H1 (cell line): Measurements from ENCODE around the gene FAM151A. TPM values are rescaled to one million over a fixed set of nuclear protein-coding genes. Genes with fewer than 3 reads are reported as not detected.

Experiments
- CTCF ChIA-PET: fragments of 300-600 bp; sonication (Branson Sonifier 250); formaldehyde crosslinking; loops from one replicate; lab custom pipeline; 2021; ENCODE audit not compliant: partially characterized antibody; lab: Charles Lee
- POLR2A ChIA-PET: fragments of 300-600 bp; sonication (Branson Sonifier 250); formaldehyde crosslinking; loops from one replicate; lab custom pipeline; 2021; ENCODE audit warnings: inconsistent platforms; ENCODE audit not compliant: partially characterized antibody; lab: Charles Lee
- DNase-seq, 2 experiments: peaks; one replicate each; pipeline versions ENCODE4 v3.0.0 to v3.0.0-alpha.2; 2010 to 2022; ENCODE audit warnings: low spot score in 2 of 2, low read depth in 1 of 2, mixed read lengths in 1 of 2
- FAIRE-seq: peaks from 2 replicates; lab custom pipeline; 2011; peaks lifted over from hg19 to GRCh38; lab: Jason Lieb, UNC
- H2AFZ ChIP-seq: 2 replicates; pipeline ENCODE4 v1.8.1; 2012; ENCODE audit warnings: low read length, inconsistent platforms
- H2AK5ac ChIP-seq: 2 replicates; pipeline ENCODE4 v1.6.1; 2013; ENCODE audit warnings: low read depth, low read length
- H2BK120ac ChIP-seq: replicated peaks from 2 replicates; pipeline ENCODE3; 2013; ENCODE audit warnings: low read depth, low read length, inconsistent platforms
- H2BK12ac ChIP-seq: 2 replicates; pipeline ENCODE4 v1.6.1; 2013; ENCODE audit warnings: low read depth, low read length
- H2BK15ac ChIP-seq: 2 replicates; pipeline ENCODE4 v1.6.1; 2013; ENCODE audit warnings: low read length
- H2BK20ac ChIP-seq: 2 replicates; pipeline ENCODE4 v1.6.1; 2013; ENCODE audit warnings: low read length
- H2BK5ac ChIP-seq: 2 replicates; pipeline ENCODE4 v1.6.1; 2013; ENCODE audit warnings: low read depth, low read length
- H3K14ac ChIP-seq: 2 replicates; pipeline ENCODE4 v1.6.1; 2013; ENCODE audit warnings: inconsistent platforms; ENCODE audit not compliant: insufficient read length
- H3K18ac ChIP-seq: 2 replicates; pipeline ENCODE4 v1.6.1; 2013; ENCODE audit warnings: low read length; ENCODE audit errors: extremely low read depth
- H3K23ac ChIP-seq: 2 replicates; pipeline ENCODE4 v1.6.1; 2013; ENCODE audit warnings: inconsistent platforms; ENCODE audit not compliant: insufficient read length
- H3K23me2 ChIP-seq: 2 replicates; pipeline ENCODE4 v1.6.1; 2013; ENCODE audit warnings: low read depth, low read length
- H3K27ac ChIP-seq: 2 replicates; pipeline ENCODE4 v1.6.1; 2011; ENCODE audit warnings: low read depth, low read length, inconsistent platforms
- H3K27me3 ChIP-seq, 4 experiments: replicated peaks in 1 of 4; 1 replicate in 1 of 4; 2 replicates in 3 of 4; pipeline versions ENCODE4 v1.6.1 to v1.8.1; 2011 to 2013; ENCODE audit warnings: low read length in 3 of 4, mild to moderate bottlenecking in 3 of 4, inconsistent platforms in 2 of 4, mixed read lengths in 2 of 4, moderate library complexity in 1 of 4; ENCODE audit not compliant: control insufficient read depth in 3 of 4, insufficient read depth in 3 of 4; ENCODE audit errors: extremely low read depth in 1 of 4
- H3K36me3 ChIP-seq, 4 experiments: 2 replicates each; pipeline versions ENCODE4 v1.6.1 to v1.8.1; 2011 to 2013; ENCODE audit warnings: mild to moderate bottlenecking in 4 of 4, low read length in 3 of 4, moderate library complexity in 2 of 4, control low read depth in 1 of 4, inconsistent platforms in 1 of 4; ENCODE audit not compliant: insufficient read depth in 4 of 4, control insufficient read depth in 2 of 4
- H3K4ac ChIP-seq: replicated peaks from 2 replicates; pipeline ENCODE3; 2013; ENCODE audit warnings: low read length, low read depth, mixed read lengths, inconsistent platforms; ENCODE audit not compliant: insufficient read length
- H3K4me1 ChIP-seq, 4 experiments: replicated peaks in 1 of 4; 1 replicate in 1 of 4; 2 replicates in 3 of 4; pipeline versions ENCODE4 v1.6.1 to v1.8.1; 2011 to 2013; ENCODE audit warnings: low read length in 3 of 4, inconsistent platforms in 2 of 4, mixed read lengths in 1 of 4; ENCODE audit not compliant: insufficient read depth in 4 of 4, control insufficient read depth in 3 of 4
- H3K4me2 ChIP-seq, 2 experiments: 2 replicates each; pipeline versions ENCODE4 v1.6.1 to v1.8.1; 2011 to 2013; ENCODE audit warnings: low read depth in 2 of 2, low read length in 2 of 2, control low read depth in 1 of 2, inconsistent platforms in 1 of 2, mild to moderate bottlenecking in 1 of 2; ENCODE audit not compliant: insufficient read depth in 1 of 2
- H3K4me3 ChIP-seq, 4 experiments: fragments of 200-600, 300-600 bp in 1 of 4; sonication (generic), shearing (Covaris generic), sonication (Bioruptor Twin) in 1 of 4; 2 replicates each; pipeline versions ENCODE4 v1.5.1 to v1.8.1; 2011 to 2016; ENCODE audit warnings: low read length in 4 of 4, low read depth in 3 of 4, control low read depth in 2 of 4, inconsistent platforms in 2 of 4, mild to moderate bottlenecking in 2 of 4, mixed read lengths in 1 of 4, moderate library complexity in 1 of 4; ENCODE audit not compliant: insufficient read depth in 2 of 4; ENCODE audit errors: extremely low read depth in 1 of 4
- H3K56ac ChIP-seq: replicated peaks from 2 replicates; pipeline ENCODE3; 2013; ENCODE audit warnings: low read depth, mild to moderate bottlenecking, mixed read lengths, low read length, inconsistent platforms; ENCODE audit not compliant: insufficient read length
- H3K79me1 ChIP-seq: 2 replicates; pipeline ENCODE4 v1.6.1; 2013; ENCODE audit warnings: low read depth, low read length, control low read depth
- H3K79me2 ChIP-seq, 2 experiments: 2 replicates each; pipeline versions ENCODE4 v1.6.1 to v1.8.1; 2012 to 2013; ENCODE audit warnings: low read length in 2 of 2, mild to moderate bottlenecking in 2 of 2, inconsistent platforms in 1 of 2; ENCODE audit not compliant: insufficient read depth in 2 of 2, control insufficient read depth in 1 of 2
- H3K9ac ChIP-seq, 4 experiments: replicated peaks in 1 of 4; 1 replicate in 1 of 4; 2 replicates in 3 of 4; pipeline versions ENCODE4 v1.6.1 to v1.8.1; 2011 to 2013; ENCODE audit warnings: low read depth in 3 of 4, low read length in 3 of 4, control low read depth in 2 of 4, mild to moderate bottlenecking in 2 of 4, moderate library complexity in 2 of 4, inconsistent platforms in 1 of 4; ENCODE audit errors: extremely low read depth in 1 of 4
- H3K9me3 ChIP-seq, 2 experiments: 2 replicates each; pipeline versions ENCODE4 v1.6.1 to v1.8.1; 2012 to 2013; ENCODE audit warnings: mild to moderate bottlenecking in 2 of 2, moderate library complexity in 2 of 2, control low read depth in 1 of 2, inconsistent platforms in 1 of 2, low read depth in 1 of 2, low read length in 1 of 2, mixed read lengths in 1 of 2; ENCODE audit not compliant: insufficient read depth in 2 of 2
- H4K20me1 ChIP-seq, 2 experiments: replicated peaks in 1 of 2; 2 replicates each; pipeline versions ENCODE3 to v1.8.1; 2011 to 2013; ENCODE audit warnings: inconsistent platforms in 2 of 2, low read length in 2 of 2, mild to moderate bottlenecking in 1 of 2; ENCODE audit not compliant: insufficient read depth in 2 of 2, control insufficient read depth in 1 of 2
- H4K5ac ChIP-seq: 2 replicates; pipeline ENCODE4 v1.6.1; 2013; ENCODE audit warnings: low read length, low read depth, mixed read lengths, inconsistent platforms; ENCODE audit not compliant: insufficient read length
- H4K8ac ChIP-seq: 2 replicates; pipeline ENCODE4 v1.8.0; 2013; ENCODE audit warnings: mild to moderate bottlenecking, moderate library complexity, low read length, inconsistent platforms; ENCODE audit not compliant: insufficient read depth; ENCODE audit errors: extremely low read depth
- H4K91ac ChIP-seq: replicated peaks from 2 replicates; pipeline ENCODE3; 2013; ENCODE audit warnings: low read length, mixed read lengths, inconsistent platforms; ENCODE audit not compliant: insufficient read length
- MAFK ChIP-seq: IDR thresholded peaks from 2 replicates; pipeline ENCODE4 v1.6.1; 2012; ENCODE audit warnings: low read depth, mild to moderate bottlenecking, improper control_type of control experiment, low read length
- TCF12 ChIP-seq: IDR thresholded peaks from 2 replicates; pipeline ENCODE4 v1.6.1; 2011; ENCODE audit warnings: low read depth, mild to moderate bottlenecking, low read length
- WGBS, 2 experiments: shearing (Covaris generic) in 1 of 2; methylation state at CpG; one replicate each; pipeline versions ENCODE4 v1.1.6 to v1.1.7; 2013 to 2015; ENCODE audit warnings: low lambda C conversion rate in 2 of 2, mixed read lengths in 2 of 2, inconsistent platforms in 1 of 2, low coverage in 1 of 2, missing lambda C conversion rate in 1 of 2; ENCODE audit not compliant: insufficient replicate concordance in 2 of 2, insufficient coverage in 1 of 2, insufficient read length in 1 of 2; ENCODE audit errors: extremely low coverage in 1 of 2, missing lambda C conversion rate in 1 of 2; 5-methylcytosine and 5-hydroxymethylcytosine counted together
- polyA plus RNA-seq, 7 experiments: library from polyadenylated mRNA; depleted of rRNA in 3 of 7; stranded (reverse) in 5 of 7; unstranded in 2 of 7; fragments of >200 nt in 5 of 7; fragments of 200-250 nt in 2 of 7; gene quantifications; 1 replicate in 5 of 7; 2 replicates in 1 of 7; 4 replicates in 1 of 7; pipeline versions ENCODE4 v1.2.1 to v1.2.3, GENCODE V29; 2011 to 2013; ENCODE audit warnings: missing spikeins in 2 of 7, mixed read lengths in 2 of 7
- total RNA-seq: library from RNA; stranded (reverse); fragmentation: NEBNext Ultra II Directional; extraction: Animal tissue kit (Norgen Biotek cat#: 25700); gene quantifications from 2 replicates; pipeline ENCODE4 v1.2.1, GENCODE V29; 2021

The FAM151A gene
- total and polyA plus RNA-seq, 2 of the 8 experiments (the other 6 are each of a cell fraction or from before 2014, with no cell fraction given): not detected

- Histone ChIP-seq H3K4me3 (no peak overlapping the region), H2AFZ (no peak overlapping the region), H3K18ac (no peak overlapping the region), H2BK120ac (no peak overlapping the region), H2BK5ac (peak overlapping the region; percentile 35; the same call in 1 of the 2 replicates), H4K5ac (no peak overlapping the region), H3K14ac (no peak overlapping the region), H4K8ac (no peak overlapping the region), H3K23ac (no peak overlapping the region), H3K9ac (no peak overlapping the region), H3K27ac (no peak overlapping the region), H2AK5ac (no peak overlapping the region), H3K56ac (no peak overlapping the region), H3K79me1 (no peaks in the 10 kb centered on the region), H2BK20ac (peak overlapping the region; percentile 83; the same call in 1 of the 2 replicates), H3K4me2 (no peak overlapping the region), H2BK15ac (0 out of 2 replicates have a peak overlapping the region, but pooled peaks have one; percentile 81), H3K79me2 (no peaks in the 10 kb centered on the region), H3K23me2 (no peaks in the 10 kb centered on the region), H3K27me3 (no peaks in the 10 kb centered on the region), H4K20me1 (peaks cover 0 to 2% of the 10 kb centered on the region in 2 experiments), H4K91ac (peak overlapping the region; percentile 47)
- DNase-seq (no peak), FAIRE-seq (no peak)
- POLR2A ChIA-PET: no interaction called here
- CTCF ChIA-PET: interaction anchor here (0.6 kb wide), 1 partner anchor 9 kb away, joined by 3 read pairs; no protein-coding TSS in a partner anchor
- 97% methylated on average over 12 of the region's 13 CpGs; no CpG with 5 or more reads in 1 of the 2 experiments for WGBS, 2 experiments
- TF ChIP-seq TCF12: no peak
- TF ChIP-seq MAFK: no peak
- TF ChIP-seq, all 59 proteins: peak for 0
- Histone ChIP-seq H3K36me3 (no peaks in the 10 kb centered on the region), H3K4me1 (peaks cover 5 to 16% (median 10%) of the 10 kb centered on the region in 4 experiments), H2BK12ac (0 out of 2 replicates have a peak overlapping the region, but pooled peaks have one; percentile 27), H3K4ac (no peak overlapping the region), H3K9me3 (no peaks in the 10 kb centered on the region)
Measured at GRCh38 chr1:54606990-54607325, 16.4 kb downstream of the FAM151A start.
